K562 (cell line): Measurements from ENCODE around the gene NUPR1. TPM values are rescaled to one million over a fixed set of nuclear protein-coding genes. Genes with fewer than 3 reads are reported as not detected.

ENCODE experiments used
- BRCA1 ChIP-seq, 2 experiments: fragments of 450-650 bp in 1 of 2; sonication (generic) in 1 of 2; formaldehyde crosslinking in 1 of 2; IDR thresholded peaks; 2 replicates each; pipeline versions ENCODE4 v1.5.0 to v1.6.1; 2017 to 2020; ENCODE audit warnings: mild to moderate bottlenecking in 1 of 2, missing genetic modification reagents in 1 of 2
- CBX2 ChIP-seq: fragments of 200-600 bp; sonication (generic); IDR thresholded peaks from one replicate; pipeline ENCODE4 v1.6.1; 2012; ENCODE audit warnings: mild to moderate bottlenecking, low read length, inconsistent platforms; ENCODE audit not compliant: insufficient read depth, poor library complexity, severe bottlenecking
- EP400 ChIP-seq: fragments of 450-650 bp; IDR thresholded peaks from 2 replicates; pipeline ENCODE4 v1.6.1; 2017; ENCODE audit warnings: antibody characterized with exemption, mild to moderate bottlenecking, moderate library complexity
- ESRRA ChIP-seq: fragments of 450-650 bp; IDR thresholded peaks from 2 replicates; pipeline ENCODE4 v1.6.1; 2014; ENCODE audit warnings: low read depth, mild to moderate bottlenecking, moderate library complexity, borderline replicate concordance
- HCFC1 ChIP-seq: IDR thresholded peaks from 2 replicates; pipeline ENCODE4 v1.6.1; 2012; ENCODE audit warnings: low read depth, low read length, improper control_type of control experiment
- HDAC2 ChIP-seq: fragments of 450-650 bp; IDR thresholded peaks from 2 replicates; pipeline ENCODE4 v1.6.1; 2016; ENCODE audit warnings: mild to moderate bottlenecking
- NFE2 ChIP-seq: IDR thresholded peaks from 2 replicates; pipeline ENCODE4 v1.6.1; 2014; ENCODE audit warnings: antibody characterized with exemption, low read depth
- PTTG1 ChIP-seq: fragments of 450-650 bp; IDR thresholded peaks from 2 replicates; pipeline ENCODE4 v1.6.1; 2016; ENCODE audit warnings: low read depth, mild to moderate bottlenecking, missing genetic modification characterization, missing compliant biosample characterization
- SNRNP70 ChIP-seq: fragments of 200-400 bp; formaldehyde crosslinking; optimal IDR thresholded peaks from 2 replicates; pipeline ENCODE3; 2017; ENCODE audit warnings: low read depth, low read length
- TRIM25 ChIP-seq: fragments of 450-650 bp; IDR thresholded peaks from 2 replicates; pipeline ENCODE4 v1.7.0; 2016; ENCODE audit warnings: borderline replicate concordance
- ZBTB49 ChIP-seq: sonication (generic); formaldehyde crosslinking; IDR thresholded peaks from 2 replicates; pipeline ENCODE4 v1.8.0; 2022; ENCODE audit warnings: missing genetic modification reagents, mild to moderate bottlenecking, borderline replicate concordance
- ZNF408 ChIP-seq: fragments of 250-450 bp; sonication (Bioruptor Pico); IDR thresholded peaks from 2 replicates; pipeline ENCODE4 v1.4.0; 2020; ENCODE audit warnings: low read depth, mild to moderate bottlenecking, moderate library complexity
- ZNF436 ChIP-seq: fragments of 250-450, 450-650 bp; sonication (Bioruptor Pico); formaldehyde crosslinking; IDR thresholded peaks from 2 replicates; pipeline ENCODE4 v1.7.0; 2020; ENCODE audit warnings: mild to moderate bottlenecking
- ZNF57 ChIP-seq: fragments of 450-650 bp; formaldehyde crosslinking; IDR thresholded peaks from 2 replicates; pipeline ENCODE4 v1.4.0; 2020; ENCODE audit warnings: mild to moderate bottlenecking, moderate library complexity
- ZNF695 ChIP-seq: fragments of 450-650 bp; formaldehyde crosslinking; IDR thresholded peaks from 2 replicates; pipeline ENCODE4 v1.4.0; 2020; ENCODE audit warnings: mild to moderate bottlenecking, moderate library complexity
- ZNF785 ChIP-seq: fragments of 250-450 bp; sonication (Bioruptor Pico); IDR thresholded peaks from 2 replicates; pipeline ENCODE4 v1.4.0; 2020; ENCODE audit warnings: mild to moderate bottlenecking
- polyA plus RNA-seq, 8 experiments: library from polyadenylated mRNA; depleted of rRNA in 4 of 8; stranded (reverse) in 5 of 8; unstranded in 3 of 8; fragments of >200 nt; fragmentation: Nextera tagmentation in 2 of 8; fragmentation: Illumina TruSeq in 1 of 8; extraction: Ambion mirVana in 2 of 8; extraction: Trizol in 1 of 8; gene quantifications; 2 replicates each; pipeline versions ENCODE4 v1.2.1 to v1.2.3, GENCODE V29; 2011 to 2014; ENCODE audit warnings: inconsistent platforms in 1 of 8, missing spikeins in 1 of 8
- total RNA-seq, 7 experiments: library from RNA; depleted of rRNA in 6 of 7; stranded (reverse); fragments of >200 nt in 6 of 7; fragmentation: Illumina TruSeq in 2 of 7; extraction: Trizol in 2 of 7; gene quantifications; 2 replicates each; pipeline versions ENCODE4 v1.2.1 to v1.2.3, GENCODE V29; 2011 to 2021; ENCODE audit warnings: low replicate concordance in 1 of 7
- TF ChIP-seq, protein P1 (sequence below): IDR thresholded peaks from 2 replicates; pipeline ENCODE4 v1.6.1; 2016; ENCODE audit warnings: missing genetic modification characterization, missing compliant biosample characterization
- TF ChIP-seq, protein P2 (sequence below): sonication (generic); formaldehyde crosslinking; IDR thresholded peaks from 2 replicates; pipeline ENCODE4 v1.8.0; 2023; ENCODE audit warnings: missing genetic modification reagents, mild to moderate bottlenecking, borderline replicate concordance

The NUPR1 gene
- total and polyA plus RNA-seq, 9 of the 15 experiments (the other 6 are each of a cell fraction or from before 2014, with no cell fraction given) = 0.07 to 1.5 (median 0.27) TPM

- TF ChIP-seq, protein P1, sequence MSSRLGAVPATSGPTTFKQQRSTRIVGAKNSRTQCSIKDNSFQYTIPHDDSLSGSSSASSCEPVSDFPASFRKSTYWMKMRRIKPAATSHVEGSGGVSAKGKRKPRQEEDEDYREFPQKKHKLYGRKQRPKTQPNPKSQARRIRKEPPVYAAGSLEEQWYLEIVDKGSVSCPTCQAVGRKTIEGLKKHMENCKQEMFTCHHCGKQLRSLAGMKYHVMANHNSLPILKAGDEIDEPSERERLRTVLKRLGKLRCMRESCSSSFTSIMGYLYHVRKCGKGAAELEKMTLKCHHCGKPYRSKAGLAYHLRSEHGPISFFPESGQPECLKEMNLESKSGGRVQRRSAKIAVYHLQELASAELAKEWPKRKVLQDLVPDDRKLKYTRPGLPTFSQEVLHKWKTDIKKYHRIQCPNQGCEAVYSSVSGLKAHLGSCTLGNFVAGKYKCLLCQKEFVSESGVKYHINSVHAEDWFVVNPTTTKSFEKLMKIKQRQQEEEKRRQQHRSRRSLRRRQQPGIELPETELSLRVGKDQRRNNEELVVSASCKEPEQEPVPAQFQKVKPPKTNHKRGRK (tag) = no peak
- TF ChIP-seq HDAC2 (no peak; the same call in 1 of the 2 replicates), ZNF408 (CRISPR knock-in tag) (no peak), HCFC1 (peak; percentile 79), EP400 (peak; percentile 92), ZNF785 (CRISPR knock-in tag) (no peak), BRCA1 (IDR thresholded peaks at IDR 0.05) (no peak), BRCA1 (CRISPR knock-in tag; IDR thresholded peaks at IDR 0.05) (no peak), SNRNP70 (no peak), TRIM25 (no peak), ZNF436 (CRISPR knock-in tag) (no peak), NFE2 (no peak), PTTG1 (tag) (no peak), ZBTB49 (CRISPR knock-in tag) (no peak), ZNF57 (no peak), ZNF695 (CRISPR knock-in tag) (no peak), ESRRA (peak; percentile 73), CBX2 (no peak)
- TF ChIP-seq, protein P2, sequence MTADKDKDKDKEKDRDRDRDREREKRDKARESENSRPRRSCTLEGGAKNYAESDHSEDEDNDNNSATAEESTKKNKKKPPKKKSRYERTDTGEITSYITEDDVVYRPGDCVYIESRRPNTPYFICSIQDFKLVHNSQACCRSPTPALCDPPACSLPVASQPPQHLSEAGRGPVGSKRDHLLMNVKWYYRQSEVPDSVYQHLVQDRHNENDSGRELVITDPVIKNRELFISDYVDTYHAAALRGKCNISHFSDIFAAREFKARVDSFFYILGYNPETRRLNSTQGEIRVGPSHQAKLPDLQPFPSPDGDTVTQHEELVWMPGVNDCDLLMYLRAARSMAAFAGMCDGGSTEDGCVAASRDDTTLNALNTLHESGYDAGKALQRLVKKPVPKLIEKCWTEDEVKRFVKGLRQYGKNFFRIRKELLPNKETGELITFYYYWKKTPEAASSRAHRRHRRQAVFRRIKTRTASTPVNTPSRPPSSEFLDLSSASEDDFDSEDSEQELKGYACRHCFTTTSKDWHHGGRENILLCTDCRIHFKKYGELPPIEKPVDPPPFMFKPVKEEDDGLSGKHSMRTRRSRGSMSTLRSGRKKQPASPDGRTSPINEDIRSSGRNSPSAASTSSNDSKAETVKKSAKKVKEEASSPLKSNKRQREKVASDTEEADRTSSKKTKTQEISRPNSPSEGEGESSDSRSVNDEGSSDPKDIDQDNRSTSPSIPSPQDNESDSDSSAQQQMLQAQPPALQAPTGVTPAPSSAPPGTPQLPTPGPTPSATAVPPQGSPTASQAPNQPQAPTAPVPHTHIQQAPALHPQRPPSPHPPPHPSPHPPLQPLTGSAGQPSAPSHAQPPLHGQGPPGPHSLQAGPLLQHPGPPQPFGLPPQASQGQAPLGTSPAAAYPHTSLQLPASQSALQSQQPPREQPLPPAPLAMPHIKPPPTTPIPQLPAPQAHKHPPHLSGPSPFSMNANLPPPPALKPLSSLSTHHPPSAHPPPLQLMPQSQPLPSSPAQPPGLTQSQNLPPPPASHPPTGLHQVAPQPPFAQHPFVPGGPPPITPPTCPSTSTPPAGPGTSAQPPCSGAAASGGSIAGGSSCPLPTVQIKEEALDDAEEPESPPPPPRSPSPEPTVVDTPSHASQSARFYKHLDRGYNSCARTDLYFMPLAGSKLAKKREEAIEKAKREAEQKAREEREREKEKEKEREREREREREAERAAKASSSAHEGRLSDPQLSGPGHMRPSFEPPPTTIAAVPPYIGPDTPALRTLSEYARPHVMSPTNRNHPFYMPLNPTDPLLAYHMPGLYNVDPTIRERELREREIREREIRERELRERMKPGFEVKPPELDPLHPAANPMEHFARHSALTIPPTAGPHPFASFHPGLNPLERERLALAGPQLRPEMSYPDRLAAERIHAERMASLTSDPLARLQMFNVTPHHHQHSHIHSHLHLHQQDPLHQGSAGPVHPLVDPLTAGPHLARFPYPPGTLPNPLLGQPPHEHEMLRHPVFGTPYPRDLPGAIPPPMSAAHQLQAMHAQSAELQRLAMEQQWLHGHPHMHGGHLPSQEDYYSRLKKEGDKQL (CRISPR knock-in tag) = no peak
Measured at GRCh38 chr16:28491970-28492474, 46.8 kb downstream of the NUPR1 start, which contains the start of gene CLN3 (continued).
